HFF-Myc (cell line): ENCODE data around the gene IL19.

Experiments used
- DNase-seq: peaks from one replicate; pipeline ENCODE4 v3.0.0-alpha.2; 2011; ENCODE audit warnings: low read depth; ENCODE audit errors: extremely low read depth
- H3K4me3 ChIP-seq: replicated peaks from 2 replicates; pipeline ENCODE4 v1.5.1; 2011; ENCODE audit warnings: low read depth, mild to moderate bottlenecking, control low read depth, low read length
- TF ChIP-seq, protein P1 (sequence below): IDR thresholded peaks from 2 replicates; pipeline ENCODE4 v1.5.1; 2012; ENCODE audit warnings: mild to moderate bottlenecking, low read depth, low read length, control low read depth; ENCODE audit errors: missing control alignments

Gene IL19, protein sequence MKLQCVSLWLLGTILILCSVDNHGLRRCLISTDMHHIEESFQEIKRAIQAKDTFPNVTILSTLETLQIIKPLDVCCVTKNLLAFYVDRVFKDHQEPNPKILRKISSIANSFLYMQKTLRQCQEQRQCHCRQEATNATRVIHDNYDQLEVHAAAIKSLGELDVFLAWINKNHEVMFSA

GRCh38 chr1:206770531-206771337, at the start of gene IL19:
Gene IL19, plus strand, starts transcription at chr1:206770773. Its CDS starts 65,890 bp downstream, at chr1:206836663.
- TF ChIP-seq, protein P1, sequence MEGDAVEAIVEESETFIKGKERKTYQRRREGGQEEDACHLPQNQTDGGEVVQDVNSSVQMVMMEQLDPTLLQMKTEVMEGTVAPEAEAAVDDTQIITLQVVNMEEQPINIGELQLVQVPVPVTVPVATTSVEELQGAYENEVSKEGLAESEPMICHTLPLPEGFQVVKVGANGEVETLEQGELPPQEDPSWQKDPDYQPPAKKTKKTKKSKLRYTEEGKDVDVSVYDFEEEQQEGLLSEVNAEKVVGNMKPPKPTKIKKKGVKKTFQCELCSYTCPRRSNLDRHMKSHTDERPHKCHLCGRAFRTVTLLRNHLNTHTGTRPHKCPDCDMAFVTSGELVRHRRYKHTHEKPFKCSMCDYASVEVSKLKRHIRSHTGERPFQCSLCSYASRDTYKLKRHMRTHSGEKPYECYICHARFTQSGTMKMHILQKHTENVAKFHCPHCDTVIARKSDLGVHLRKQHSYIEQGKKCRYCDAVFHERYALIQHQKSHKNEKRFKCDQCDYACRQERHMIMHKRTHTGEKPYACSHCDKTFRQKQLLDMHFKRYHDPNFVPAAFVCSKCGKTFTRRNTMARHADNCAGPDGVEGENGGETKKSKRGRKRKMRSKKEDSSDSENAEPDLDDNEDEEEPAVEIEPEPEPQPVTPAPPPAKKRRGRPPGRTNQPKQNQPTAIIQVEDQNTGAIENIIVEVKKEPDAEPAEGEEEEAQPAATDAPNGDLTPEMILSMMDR: no peak
- no peak within 1 kb of the TSS for H3K4me3 ChIP-seq
- DNase-seq: no peak

DNA sequence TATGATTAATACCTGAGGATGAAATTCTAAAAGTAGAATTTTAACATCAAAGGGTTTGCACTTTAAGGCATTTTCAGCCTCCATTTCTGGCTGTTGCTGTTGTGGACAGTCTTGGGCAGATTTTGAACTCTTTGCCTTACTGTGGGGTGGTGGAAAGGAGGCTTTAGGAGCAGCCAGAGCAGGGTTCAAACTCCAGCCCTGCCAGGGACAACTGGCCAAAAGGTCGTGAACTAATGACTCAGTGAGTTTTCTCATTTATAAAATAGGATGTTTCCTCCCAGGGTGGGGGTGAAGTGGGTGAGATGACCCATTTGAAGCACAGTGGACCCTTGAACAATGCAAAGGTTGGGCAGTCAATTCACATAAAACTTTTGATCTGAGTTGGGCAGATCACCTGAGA, 49.1 kb upstream of the IL19 start:
- TF ChIP-seq, protein P1: no peak
- no peak for DNase-seq
- H3K4me3 ChIP-seq: no peak overlapping the region

DNA sequence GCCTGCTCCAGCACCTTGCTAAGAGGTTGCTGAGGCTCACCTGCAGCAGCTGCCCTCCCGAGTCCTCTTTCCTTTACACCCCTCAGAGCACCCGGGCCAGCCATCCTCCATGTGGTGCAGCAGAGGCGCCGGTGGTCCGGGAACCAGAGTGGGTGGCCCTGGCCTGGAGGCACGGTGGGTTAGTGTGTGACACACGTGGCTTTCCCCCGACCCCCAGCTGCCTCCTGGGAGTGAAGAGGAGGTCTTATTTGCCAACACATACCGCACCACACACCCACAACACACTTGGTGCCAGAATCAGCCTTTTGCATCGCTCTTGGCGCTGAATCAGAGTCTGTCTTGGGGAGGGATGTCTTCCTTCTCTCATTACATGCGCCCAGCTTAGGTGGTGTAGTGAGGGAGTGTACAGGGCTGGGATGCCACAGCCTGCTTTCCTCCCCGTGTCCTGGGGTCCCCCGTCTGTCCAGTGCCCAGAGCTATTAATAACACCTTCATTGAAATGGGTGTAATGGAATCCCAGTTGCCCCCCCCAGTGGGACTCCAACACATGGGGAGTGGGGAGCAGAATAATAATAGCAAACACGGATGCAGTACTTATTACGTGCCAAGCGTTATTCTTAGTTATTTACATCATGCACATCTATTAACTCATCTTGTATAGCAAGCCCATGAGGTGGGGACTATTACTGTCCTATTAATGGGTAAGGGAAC, 47.7 kb upstream of the IL19 start:
- no peak for DNase-seq
- no peak overlapping the region for H3K4me3 ChIP-seq
- TF ChIP-seq, protein P1: no peak

- no peak overlapping the region for H3K4me3 ChIP-seq
- TF ChIP-seq, protein P1: no peak
- no peak for DNase-seq
Observed at GRCh38 chr1:206723462-206723804, 47.1 kb upstream of the IL19 start.

GRCh38 chr1:206723805-206724472, 46.6 kb upstream of the IL19 start:
- DNase-seq: no peak
- no peak overlapping the region for H3K4me3 ChIP-seq
- TF ChIP-seq, protein P1: no peak

DNA sequence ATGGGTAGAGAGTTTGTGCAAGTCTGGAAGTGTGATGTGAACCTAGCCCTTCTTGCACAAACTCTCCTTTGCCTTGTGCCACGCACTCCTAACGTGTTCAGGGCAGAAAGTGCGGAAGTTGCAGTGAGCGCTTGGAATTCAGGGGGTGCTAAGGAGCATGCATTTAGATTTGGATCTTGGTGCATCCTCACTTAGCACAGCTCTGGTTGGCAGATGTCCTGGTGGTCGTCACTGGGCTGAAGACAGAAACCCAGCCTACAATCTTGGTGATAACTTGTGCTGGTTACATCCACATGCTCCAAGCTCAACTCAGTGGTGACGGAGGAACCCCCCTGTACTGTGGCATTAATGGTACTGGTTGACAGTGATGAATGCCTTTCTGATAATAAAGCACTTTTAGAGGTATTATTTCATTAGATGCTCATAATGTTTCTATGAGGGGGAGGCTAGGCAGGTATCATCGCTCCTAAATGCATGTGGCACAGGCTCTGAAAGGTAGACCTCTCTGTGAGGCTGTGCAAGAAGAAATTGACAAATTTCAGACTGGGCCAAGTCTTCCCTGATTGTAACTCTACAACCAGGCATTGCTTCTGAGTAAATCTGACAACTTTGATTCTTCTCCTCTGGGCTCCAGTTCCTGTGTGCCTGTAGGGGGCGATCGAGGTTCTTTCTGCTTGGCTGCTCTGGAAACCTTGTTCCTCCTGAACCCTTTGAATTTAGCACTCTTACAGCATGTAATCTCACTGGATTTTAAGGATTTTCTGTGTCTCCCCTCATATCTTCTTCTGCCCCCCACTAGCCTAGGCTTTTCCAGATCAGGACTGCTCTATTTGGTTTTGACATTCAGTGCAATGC, 45.2 kb upstream of the IL19 start:
- TF ChIP-seq, protein P1: peak; percentile 84
- DNase-seq: no peak
- H3K4me3 ChIP-seq: no peak overlapping the region
